ENCODE measurements around the gene TBC1D5. TPM values are rescaled to one million over a fixed set of nuclear protein-coding genes. Genes with fewer than 3 reads are reported as not detected.
A peak's percentile ranks its signal among the peaks of the same experiment; 100 is the strongest.

TBC1D5 gene
- total and polyA plus RNA-seq, 8 donors: 47.4 to 74.8 (median 55.3) TPM

DNA sequence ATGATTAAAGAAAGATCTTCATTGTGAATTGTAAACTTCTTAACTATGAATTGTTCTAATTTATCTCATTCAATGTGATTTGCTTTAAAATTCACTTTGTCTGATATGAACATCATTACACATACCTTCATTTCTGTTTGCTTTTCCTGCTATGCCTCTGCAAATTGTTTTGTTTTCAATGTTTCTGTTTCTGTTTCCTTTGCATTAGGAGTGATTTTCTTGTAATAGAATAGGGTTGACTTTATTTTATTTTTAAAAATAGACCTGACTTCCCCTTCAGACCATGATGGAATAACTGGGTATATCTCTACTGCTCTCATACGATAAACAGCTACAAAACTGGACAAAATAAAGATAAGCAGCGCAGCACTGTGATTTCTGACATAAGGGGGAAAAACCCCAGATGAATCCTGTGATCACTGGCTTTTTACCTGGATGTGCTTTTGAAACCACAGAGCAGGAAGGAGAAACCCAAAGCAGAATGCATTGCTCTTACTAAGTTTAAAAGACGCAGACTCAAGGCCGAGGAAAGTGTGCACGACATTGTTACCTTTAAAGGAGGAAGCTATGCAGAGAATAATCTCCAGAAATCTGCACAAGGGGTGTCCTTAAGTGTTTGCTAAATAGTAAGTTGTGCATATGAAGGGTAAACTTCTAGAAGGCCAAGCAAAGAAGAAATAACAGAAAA, 420.2 kb downstream of the TBC1D5 start:
- Histone ChIP-seq H3K36me3 (no peaks in the 10 kb centered on the region), H3K27ac (no peak overlapping the region), H3K4me3 (no peak overlapping the region), H3K4me1 (no peaks in the 10 kb centered on the region), H3K9me3 (no peaks in the 10 kb centered on the region), H3K27me3 (no peaks in the 10 kb centered on the region)
- intact Hi-C loops (cut with DNase I): no loop called here
- no peak for ATAC-seq
- DNase-seq: no peak
- TF ChIP-seq, protein P1, sequence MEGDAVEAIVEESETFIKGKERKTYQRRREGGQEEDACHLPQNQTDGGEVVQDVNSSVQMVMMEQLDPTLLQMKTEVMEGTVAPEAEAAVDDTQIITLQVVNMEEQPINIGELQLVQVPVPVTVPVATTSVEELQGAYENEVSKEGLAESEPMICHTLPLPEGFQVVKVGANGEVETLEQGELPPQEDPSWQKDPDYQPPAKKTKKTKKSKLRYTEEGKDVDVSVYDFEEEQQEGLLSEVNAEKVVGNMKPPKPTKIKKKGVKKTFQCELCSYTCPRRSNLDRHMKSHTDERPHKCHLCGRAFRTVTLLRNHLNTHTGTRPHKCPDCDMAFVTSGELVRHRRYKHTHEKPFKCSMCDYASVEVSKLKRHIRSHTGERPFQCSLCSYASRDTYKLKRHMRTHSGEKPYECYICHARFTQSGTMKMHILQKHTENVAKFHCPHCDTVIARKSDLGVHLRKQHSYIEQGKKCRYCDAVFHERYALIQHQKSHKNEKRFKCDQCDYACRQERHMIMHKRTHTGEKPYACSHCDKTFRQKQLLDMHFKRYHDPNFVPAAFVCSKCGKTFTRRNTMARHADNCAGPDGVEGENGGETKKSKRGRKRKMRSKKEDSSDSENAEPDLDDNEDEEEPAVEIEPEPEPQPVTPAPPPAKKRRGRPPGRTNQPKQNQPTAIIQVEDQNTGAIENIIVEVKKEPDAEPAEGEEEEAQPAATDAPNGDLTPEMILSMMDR (IDR thresholded peaks at IDR 0.05): no peak

DNA sequence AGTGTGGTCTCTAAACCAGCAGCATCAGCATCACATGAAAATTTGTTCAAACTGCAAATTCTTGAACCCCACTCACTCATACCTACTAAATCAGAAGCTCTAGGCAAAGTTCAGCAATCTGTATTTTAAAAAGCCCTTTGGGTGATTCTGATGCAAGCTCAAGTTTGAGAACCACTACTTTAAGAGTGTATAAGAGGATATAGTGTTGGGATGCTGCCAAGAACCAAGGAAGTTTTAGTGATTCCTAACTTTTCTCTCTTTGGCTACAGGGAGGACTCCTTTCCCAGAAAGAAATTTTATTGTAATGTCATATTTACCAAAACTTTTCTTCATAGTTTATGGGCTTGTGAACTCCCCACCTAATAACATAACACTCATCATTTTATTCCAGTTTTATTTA, 422.2 kb downstream of the TBC1D5 start:
- no peak overlapping the region for H3K4me3 ChIP-seq
- H3K27ac ChIP-seq: no peak overlapping the region
- H3K36me3 ChIP-seq: no peaks in the 10 kb centered on the region
- H3K9me3 ChIP-seq: no peaks in the 10 kb centered on the region
- DNase-seq (peak in 1 of 4 donors; percentile 8), ATAC-seq (no peak)
- intact Hi-C loops (cut with DNase I): no loop called here
- no peaks in the 10 kb centered on the region for H3K27me3 ChIP-seq
- H3K4me1 ChIP-seq: no peaks in the 10 kb centered on the region
- TF ChIP-seq, protein P1 (IDR thresholded peaks at IDR 0.05): no peak

DNA sequence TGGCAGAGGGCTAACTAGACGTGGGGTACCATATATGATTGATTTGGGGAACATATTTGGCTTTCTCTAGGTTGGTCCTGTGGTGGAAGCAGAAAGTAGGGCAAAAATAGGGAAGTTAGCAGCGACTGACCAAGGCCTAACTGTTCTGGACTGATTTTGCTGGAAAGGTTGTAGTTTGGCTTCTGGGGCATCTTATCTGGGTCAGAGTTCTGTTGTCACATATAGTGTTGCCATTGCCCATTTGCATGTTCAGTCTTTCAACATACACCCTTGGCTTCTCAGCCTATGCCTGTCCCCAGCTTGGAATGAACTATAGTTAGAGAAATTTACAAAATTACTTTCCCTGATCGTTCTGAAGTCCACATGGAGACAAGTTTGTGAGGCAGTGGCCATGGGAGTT, 426.5 kb downstream of the TBC1D5 start:
- Histone ChIP-seq H3K9me3 (no peaks in the 10 kb centered on the region), H3K36me3 (no peaks in the 10 kb centered on the region), H3K27me3 (no peaks in the 10 kb centered on the region), H3K4me3 (no peak overlapping the region), H3K4me1 (no peaks in the 10 kb centered on the region), H3K27ac (no peak overlapping the region)
- ATAC-seq (no peak), DNase-seq (no peak)
- intact Hi-C loops (cut with DNase I): no loop called here
- TF ChIP-seq, protein P1 (IDR thresholded peaks at IDR 0.05): no peak

DNA sequence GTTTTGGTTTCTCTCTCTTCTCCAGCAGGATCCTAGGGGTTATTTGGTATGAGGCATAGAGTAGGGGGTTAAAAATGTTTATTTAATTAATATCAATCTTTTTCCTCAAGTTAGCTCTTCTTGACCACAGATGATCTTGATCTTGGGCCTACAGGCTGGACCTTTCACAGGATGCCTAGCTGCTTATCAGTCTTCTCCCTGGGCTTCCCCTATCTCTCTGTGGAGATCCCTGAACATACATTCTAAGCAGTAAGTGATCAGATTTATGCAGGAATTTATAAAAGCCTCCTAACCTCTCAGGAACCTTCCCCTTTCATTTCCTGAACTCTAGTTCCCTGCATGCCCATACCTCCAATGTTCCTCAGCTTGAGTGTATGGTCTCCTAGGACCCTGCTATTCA, 428.3 kb downstream of the TBC1D5 start:
- DNase-seq (no peak), ATAC-seq (no peak)
- Histone ChIP-seq H3K27ac (no peak overlapping the region), H3K9me3 (no peaks in the 10 kb centered on the region), H3K36me3 (no peaks in the 10 kb centered on the region), H3K4me1 (no peaks in the 10 kb centered on the region), H3K27me3 (no peaks in the 10 kb centered on the region), H3K4me3 (no peak overlapping the region)
- TF ChIP-seq, protein P1 (IDR thresholded peaks at IDR 0.05): no peak
- intact Hi-C loops (cut with DNase I): no loop called here

DNA sequence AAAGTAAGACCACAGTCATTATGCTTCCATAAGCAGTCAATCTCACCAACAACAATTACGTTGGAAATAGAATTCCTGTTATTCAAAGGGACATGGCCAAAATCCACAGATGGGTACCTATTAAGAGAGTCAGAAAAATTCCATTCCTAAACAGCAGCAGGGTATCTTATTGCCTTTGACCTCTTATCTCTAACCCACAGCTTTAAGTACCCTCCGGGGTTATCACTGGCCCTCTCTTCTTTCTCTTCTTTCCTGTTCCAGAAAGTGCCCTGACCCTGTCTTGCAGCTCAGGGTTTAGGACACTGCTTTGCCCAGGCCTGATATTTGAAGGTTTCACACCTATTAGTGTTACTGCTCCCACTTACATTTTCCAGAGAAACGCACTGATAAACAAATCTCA, 428.7 kb downstream of the TBC1D5 start:
- Histone ChIP-seq H3K36me3 (no peaks in the 10 kb centered on the region), H3K9me3 (no peaks in the 10 kb centered on the region), H3K4me1 (no peaks in the 10 kb centered on the region), H3K27ac (no peak overlapping the region), H3K4me3 (no peak overlapping the region), H3K27me3 (no peaks in the 10 kb centered on the region)
- no peak for ATAC-seq
- TF ChIP-seq, protein P1 (IDR thresholded peaks at IDR 0.05): no peak
- intact Hi-C loops (cut with DNase I): no loop called here
- no peak for DNase-seq
